GM21390 (cell line): ENCODE measurements around the gene OTUD6A.

ENCODE experiments used
- ATAC-seq: cut with Tn5 transposase; IDR thresholded peaks from one replicate; pipeline ENCODE4 v1.9.1; 2021; ENCODE audit not compliant: unreplicated experiment

The OTUD6A gene, protein sequence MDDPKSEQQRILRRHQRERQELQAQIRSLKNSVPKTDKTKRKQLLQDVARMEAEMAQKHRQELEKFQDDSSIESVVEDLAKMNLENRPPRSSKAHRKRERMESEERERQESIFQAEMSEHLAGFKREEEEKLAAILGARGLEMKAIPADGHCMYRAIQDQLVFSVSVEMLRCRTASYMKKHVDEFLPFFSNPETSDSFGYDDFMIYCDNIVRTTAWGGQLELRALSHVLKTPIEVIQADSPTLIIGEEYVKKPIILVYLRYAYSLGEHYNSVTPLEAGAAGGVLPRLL

DNA sequence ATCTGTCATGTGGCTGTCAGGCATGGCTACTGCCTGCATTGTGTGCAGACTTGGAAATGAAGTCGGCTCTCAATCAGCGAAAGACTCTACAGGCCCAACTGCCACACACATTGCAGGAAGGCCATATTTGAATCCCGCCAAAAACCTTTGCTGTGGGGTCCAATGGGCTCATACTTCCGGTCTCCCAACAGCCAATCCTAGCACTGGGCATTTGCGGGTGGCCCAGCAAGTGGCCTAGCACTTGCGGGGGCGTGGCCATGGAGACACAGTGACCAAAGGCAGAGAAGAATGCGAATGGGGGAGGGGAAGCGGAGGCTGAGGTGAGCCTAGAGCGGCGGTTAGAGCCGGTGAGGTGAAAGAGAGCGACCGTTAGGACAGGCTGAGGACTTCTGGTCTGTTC is at the start of gene OTUD6A:
Gene OTUD6A, plus strand, starts transcription at position 382 of the 400 bp plus-strand sequence. CDS start 68 bp downstream, outside the sequence.
- ATAC-seq = no peak

DNA sequence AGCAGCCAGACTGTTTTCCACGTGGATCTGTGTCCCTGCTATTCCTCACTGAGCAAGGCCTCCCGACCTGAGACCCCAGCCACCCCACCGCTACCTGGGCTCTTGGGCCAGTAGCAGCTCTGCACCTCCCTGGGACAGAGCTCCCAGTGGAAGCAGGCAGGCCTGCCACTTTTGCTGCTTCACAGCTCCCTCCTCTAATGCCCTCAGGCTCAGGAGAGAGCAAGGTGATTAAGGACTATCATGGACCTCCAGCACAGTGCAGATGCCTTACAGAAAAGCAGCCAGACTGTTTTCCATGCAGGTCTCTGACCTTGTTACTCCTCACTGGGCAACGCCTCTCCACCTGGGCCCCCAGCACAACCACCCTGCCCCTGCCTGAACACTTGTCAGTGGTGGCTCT is 49.5 kb upstream of the OTUD6A start:
- no peak for ATAC-seq

DNA sequence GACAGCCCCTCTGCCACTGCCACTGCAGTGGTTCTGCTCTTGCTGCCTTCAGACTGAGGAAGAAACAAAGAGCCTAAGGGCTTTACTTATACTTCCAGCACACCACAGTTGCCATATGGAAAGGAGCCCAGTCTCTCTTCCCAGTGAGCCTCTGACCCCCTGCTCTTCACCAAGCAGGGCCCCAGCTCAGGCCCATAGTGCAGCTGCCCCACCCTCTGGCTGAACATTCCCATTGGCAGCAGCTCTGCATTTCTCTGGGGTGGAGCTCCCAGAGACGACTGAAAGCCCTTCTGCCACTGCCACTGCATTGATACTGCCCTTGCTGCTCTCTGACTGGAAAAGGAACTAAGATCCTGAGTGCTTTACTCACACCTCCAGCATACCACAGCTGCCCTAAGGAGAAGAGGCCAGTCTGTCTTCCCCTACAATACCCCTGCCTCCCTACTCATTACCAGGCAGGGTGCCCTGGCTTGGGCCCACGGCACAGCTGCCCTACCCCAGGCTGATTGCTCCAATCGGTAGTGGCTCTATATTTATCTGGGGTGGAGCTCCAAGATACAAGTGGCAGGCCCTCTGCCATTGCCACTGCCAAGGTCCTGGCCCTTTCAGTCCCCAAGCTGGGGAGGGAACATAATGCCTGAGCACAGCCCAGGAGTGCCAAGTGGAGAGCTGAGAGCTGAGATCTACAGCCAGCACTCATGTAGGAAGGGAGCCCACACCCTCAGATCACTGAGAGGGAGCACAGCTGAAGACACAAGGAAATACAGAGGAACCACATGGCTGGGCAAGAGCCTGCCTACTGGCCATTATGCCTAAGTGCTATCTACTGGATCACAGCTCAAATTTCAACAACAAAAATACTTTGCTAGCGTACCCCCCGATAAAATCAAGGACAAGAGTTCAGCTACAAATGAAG is 48.5 kb upstream of the OTUD6A start:
- ATAC-seq = no peak

DNA sequence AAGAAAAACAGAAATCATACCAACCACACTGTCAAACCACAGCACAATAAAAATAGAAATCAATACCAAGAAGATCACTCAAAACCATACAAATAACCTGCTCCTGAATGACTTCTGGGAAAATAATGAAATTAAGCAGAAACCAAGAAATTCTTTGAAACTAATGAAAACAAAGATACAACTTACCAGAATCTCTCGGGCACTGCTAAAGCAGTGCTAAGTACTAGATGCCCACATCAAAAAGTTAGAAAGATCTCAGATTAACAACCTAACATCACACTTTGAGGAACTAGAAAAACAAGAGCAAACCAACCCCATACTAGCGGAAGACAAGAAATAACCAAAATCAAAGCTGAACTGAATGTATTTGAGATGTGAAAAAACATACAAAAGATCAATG is 45.7 kb upstream of the OTUD6A start:
- no peak for ATAC-seq

DNA sequence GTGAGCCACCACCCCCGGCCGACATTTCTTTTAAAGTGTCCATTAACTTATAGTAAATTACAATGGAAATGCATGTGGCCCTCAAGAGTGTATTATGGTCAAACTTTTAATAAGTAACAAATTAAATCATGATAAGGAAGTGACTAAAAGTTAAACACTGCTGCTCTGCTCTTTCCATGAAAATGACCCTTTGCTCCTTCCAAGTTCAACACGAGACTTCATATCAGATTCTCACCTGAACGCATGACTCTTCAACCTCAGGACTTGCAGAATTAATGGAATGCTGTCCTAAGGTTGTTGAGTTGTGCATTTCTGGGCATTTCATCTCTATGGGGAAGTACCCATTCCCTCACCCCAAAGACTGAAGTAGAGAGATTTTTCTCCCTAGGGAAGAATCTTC is 39.6 kb upstream of the OTUD6A start:
- no peak for ATAC-seq

DNA sequence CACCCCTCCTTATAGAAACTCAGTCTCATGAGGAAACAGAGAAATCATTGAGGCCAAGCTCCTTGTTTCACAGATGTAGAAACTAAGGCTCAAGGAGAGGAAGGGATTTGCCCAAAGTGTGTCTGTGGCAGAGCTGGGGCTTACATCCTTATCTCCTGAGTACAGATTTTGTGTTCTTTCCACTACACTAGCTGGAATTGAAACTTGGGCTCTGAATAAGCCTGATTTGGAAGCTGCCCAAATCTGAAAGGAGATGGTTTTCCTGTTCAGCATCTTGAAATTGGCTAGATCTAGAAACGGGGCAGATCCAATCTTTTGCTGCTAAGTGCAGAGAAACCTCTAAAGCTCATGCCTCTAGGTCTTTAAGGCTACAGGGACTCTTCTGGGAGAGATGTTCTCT is 36.8 kb upstream of the OTUD6A start:
- ATAC-seq = no peak

DNA sequence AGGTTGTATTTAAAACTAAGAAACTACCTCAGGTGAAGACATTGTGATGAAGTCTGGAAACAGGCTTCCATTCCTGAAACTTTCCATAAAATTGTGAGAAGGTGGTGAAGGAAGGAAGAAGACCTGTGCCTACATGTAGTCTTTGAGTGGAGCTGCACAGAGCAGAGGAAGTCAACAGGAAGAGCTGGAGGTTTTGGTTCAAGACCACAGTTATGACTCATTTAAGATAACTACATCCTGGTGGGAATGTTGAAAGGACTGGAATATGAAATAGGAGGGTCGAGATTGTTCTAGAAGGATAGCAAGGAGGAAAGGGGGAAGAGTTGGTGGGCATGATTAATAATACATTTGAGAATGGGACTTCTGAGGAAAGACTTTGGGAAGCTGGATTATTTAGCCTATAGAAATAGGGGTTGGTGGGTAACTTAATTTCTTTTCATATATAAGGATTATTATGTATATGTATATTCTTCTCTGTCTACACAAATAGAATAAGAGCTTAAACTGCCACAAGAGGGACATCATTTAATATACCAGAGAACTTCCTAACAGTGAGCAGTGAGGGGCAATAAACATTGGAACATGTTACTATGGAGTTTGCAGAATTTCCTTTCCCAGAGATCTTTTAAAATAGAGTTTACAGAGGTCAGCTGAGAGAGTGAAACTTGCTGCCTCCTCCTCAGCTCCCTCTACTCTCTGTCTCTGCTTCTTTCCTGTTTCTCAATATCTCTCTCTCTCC is 36.0 kb upstream of the OTUD6A start:
- no peak for ATAC-seq

DNA sequence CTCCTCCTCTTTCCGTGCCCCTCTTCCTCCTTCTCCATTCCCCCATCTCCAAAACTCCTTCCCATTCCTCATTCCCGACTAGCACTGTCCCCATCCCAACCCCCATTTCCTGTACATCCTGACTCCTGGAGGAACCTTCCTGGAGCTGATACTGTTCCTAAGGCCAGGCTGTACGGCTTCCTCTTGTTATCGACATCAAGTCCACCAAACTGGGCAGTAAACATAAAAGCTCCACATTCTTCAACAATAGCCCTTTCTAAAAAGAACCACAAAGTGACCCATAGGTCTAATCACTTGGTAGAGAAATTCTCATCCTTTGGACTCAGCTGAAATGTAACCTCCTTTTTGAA is 35.4 kb upstream of the OTUD6A start:
- no peak for ATAC-seq

DNA sequence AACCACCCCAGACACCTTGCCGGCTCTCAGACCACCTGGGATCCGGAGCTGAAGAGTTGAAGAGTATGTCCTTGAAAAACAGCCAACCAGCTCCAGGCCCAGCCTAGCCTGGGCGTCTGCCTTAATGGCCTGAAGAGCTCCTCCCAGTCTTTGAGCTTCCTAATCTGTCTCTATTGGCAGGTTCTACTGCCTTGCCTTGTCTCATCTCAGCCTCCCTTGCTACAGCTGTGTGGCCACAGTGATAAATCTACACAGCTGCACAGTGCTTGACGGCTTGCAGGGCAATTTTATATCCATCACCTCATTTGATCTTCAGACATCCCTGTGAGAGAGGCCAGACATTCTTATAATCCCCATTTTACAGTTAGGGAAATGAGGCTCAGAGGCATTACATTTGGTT is 32.4 kb upstream of the OTUD6A start:
- ATAC-seq = no peak

DNA sequence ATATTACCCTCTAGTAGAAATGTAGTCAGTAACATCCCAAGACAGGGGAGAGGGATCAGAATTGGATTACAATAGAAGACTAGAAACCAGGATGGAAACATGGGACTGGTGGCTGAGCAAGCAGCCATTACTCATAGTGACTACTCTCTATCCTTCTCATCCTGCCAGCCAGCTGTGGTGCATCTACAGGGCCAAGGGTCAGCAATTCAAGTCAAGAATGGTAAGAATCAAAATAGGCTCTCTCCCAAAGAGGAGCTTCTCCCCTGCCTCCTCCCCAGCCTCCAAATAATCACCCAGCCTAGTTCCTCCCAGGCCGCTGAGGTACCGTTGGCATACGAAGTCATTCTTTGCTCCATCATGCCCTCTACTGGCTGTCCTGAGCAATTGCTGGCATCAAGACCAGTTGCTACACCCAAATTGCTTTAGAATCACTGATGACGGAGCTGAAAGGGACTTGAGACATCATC is 31.9 kb upstream of the OTUD6A start:
- ATAC-seq = peak; percentile 76

DNA sequence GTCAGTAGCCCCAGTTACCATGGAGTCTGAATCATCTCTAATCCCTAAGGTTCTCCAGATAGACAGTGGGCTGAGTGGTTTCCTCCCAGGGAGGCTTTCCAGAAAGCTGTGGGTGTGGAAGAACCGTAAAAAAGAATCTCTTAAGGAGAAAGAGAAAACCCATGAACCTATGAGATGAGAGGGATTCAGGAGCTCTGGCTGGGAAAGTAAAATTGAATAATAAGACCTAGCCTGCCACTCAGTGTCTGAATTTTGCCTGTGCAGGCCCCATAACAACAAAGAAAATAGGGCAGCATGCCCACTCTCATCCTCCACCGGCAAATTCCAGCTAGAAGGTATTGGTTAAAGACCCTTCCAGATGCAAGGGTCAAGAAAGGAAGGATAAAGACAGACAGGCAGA is 29.5 kb upstream of the OTUD6A start:
- ATAC-seq = no peak

DNA sequence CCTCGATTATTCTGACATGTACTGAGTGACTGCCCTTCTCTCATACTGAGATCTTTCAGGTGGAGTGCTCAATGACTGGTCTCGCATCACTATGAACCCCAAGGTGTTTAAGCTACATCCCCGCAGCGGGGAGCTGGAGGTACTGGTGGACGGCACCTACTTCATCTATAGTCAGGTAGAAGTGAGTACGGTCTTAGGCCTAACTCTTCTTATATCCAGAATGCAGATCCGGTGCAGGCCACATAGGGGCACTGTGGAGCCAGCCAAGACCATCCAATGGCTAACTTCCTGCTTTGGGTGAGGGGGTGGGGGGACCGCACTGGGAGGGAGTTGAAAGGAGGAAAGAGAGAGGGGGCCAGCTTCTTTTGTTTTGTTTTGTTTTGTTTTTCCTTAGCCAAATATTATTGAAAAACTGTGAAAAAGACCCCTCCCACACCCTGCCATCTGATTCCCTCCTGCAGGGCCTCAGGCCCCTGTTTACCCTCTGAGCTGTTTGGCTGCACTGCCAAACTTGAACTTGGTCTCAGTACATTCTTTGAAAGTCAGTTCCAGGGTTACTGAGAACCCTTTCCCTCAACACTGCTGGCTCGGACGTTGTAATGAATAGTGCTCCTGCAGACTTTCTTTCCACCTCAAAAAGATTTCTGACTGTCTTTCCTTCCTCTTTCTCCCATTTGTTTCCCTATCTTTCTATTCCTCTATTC is 28.8 kb upstream of the OTUD6A start:
- ATAC-seq = no peak

DNA sequence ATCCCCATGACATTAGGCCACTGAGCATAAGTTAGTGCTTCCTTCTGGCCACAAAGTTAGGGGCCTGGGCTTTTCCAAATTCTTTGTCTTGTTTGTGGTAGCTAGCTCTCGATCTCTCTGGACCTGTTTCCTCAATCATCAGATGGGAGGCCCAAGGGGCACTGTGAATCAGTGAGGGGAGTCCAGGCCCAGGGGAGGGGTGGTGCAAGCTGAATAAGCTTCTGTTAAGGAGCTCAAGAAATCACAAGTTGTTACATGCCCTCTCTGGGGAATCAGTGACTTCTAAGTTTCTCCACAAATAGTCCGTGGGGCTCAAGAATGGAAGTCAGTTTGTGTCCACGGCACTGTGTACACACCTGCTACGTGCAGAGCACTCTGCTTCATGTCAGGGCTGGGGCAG is 27.6 kb upstream of the OTUD6A start:
- no peak for ATAC-seq

DNA sequence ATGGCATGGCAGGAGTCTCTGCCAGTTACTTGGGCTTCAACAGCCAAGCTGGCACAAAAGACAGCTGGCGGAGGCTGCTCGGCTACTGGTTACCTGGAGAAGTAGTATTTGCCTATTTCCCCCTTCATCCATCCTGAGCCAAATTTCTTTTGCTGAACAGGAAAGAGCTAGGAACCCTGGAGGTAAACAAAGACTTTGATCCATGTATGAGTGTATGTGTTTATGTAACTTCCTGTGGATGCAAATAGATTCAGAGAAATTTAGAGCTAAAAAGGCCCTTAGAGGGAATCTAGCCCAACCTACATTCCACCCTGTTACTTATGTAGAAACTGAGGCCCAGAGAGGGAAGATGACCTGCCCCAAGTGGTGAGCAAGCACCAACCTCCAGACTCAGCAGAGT is 23.7 kb upstream of the OTUD6A start:
- no peak for ATAC-seq

DNA sequence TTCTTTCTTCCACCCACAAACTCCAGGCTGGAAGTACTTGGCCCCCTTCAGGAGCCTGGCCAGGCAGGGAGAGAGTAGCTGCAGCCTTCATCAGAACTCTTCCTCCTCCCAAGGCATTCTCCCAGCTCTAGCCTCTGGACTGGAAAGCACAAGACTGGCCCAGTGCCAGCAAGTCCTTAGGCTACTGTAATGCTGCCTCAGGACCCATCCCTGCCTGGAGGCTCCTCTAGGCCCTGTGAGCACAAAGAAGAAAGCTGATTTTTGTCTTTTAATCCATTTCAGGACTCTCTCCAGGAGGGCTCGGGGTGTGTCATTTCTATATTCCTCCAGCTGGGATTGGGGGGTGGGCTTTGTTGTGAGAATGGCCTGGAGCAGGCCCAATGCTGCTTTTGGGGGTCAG is 23.3 kb upstream of the OTUD6A start:
- ATAC-seq = no peak

DNA sequence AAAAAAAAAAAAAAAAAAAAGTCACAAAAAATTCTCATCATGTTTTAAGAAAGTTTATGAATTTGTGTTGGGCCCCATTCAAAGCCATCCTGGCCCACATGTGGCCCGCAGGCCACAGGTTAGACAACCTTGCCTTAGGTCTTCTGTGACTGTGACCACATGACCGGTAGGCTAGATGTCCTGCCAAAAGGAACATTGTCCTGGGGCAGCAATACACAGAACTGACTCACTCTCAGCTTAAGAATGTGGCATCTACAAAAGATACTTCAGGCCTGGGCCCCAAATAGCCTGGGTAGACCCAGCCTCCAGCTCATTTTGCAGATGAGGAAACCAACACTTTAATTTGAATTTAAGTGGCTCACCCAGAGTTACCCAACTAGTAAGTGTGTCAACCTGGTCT is 22.5 kb upstream of the OTUD6A start:
- no peak for ATAC-seq

DNA sequence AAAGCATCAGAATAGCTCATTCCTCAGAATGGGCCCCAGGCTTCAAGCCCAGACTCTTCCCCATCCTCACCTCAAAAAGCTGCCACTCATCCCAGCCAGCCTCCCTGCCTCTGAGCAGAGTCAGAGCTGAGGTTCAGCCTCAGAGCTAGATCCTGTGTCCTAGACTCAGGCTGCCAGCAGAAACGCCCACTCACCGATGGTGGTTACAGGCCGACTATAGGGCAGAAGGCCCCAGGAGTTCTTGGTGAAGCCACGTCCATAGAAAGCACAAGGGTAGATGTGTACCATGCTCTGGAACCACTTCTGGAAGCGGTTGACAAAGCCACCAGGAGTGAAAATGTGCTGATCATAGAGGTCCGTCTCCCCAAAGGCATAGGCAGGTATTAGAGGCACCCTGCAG is 20.3 kb upstream of the OTUD6A start:
- no peak for ATAC-seq

DNA sequence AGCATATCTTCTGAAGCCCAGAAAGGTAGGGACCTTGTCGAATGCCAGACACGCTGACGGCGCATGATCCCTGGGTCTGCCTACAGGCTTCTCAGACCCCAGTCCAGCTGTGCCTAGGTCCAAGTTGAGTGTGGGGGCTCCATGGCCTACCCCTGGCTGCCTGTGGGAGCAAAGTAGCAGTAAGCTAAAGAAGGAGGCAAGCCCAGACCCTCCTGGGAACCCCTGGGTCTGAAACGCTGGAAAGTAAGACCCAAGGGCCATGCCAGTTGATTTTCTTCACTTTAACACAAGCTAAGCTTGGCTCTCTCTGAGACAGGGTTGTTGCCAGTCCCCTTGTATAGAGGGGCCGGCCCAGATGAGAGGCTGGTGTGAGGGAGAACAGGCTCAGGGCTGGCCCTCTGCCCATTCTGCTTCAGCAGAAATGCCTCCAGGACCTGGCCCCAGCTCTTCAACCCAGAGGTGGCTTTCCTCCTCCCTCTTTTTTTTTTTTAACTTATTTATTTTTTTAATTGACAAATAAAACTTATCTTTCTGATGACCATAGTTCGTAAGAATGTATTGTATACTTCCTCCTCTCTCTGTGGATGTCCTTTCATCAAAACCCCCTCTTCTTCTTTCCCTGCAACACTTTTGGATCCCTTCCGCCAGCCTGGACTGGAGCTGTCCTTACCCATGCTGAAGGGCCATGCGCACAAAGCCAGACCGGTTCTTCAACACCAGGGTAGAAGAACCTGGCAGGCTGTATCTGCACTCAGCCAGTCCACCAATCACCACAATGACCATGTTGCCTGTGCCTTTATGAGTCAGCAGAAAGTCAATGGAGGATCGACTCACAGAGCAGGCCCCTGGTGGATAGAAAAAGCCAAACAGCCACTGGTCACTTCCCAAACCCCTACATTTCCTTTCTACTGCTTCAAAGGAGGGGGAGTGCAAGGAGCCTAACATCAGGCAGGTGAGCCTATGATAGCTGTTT is 19.6 kb upstream of the OTUD6A start:
- ATAC-seq = no peak

DNA sequence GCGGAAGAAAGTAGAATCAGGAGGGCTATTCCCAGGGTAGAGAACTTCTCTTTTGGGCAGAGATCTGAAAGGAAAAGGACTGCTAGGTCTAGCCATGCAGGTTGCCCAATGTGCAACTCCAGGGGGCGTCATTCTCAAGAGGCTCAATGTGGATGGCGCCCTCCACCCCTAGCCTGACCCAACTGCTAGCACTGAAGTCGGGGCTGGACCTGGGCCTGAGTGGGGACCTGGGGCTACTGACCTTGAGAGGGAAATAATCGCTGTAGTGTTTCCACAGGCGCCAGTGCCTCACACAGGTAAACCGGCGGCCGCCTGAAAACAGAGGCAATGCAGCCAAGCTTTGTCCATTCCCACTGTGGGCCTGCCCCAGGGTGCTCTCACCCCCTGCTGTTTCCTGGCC is 18.6 kb upstream of the OTUD6A start:
- no peak for ATAC-seq
